ENCODE data around the gene TBC1D24. TPM values are rescaled to one million over a fixed set of nuclear protein-coding genes. Genes with fewer than 3 reads are reported as not detected.

Gene TBC1D24
- total and polyA plus RNA-seq, 9 of the 15 experiments (the other 6 are each of a cell fraction or from before 2014, with no cell fraction given): 1.7 to 22.6 (median 7.2) TPM

GRCh38 chr16:2484898-2485508 lies 10.1 kb downstream of the TBC1D24 start (continued):
- TF ChIP-seq XRCC4 (IDR thresholded peaks at IDR 0.05; ENCODE audit: extremely low read depth, insufficient read depth, insufficient read length): no peak
- 0 out of 2 replicates have a peak, but pooled peaks have one; percentile 38 for TF ChIP-seq SMARCA4 (IDR thresholded peaks at IDR 0.05)
- TF ChIP-seq ZBTB2 (IDR thresholded peaks at IDR 0.05): peak; percentile 48; the same call in 1 of the 2 replicates
- no peak for TF ChIP-seq FOXP4 (CRISPR knock-in tag; IDR thresholded peaks at IDR 0.05; ENCODE audit: borderline replicate concordance)
- TF ChIP-seq ZNF518B (CRISPR knock-in tag; IDR thresholded peaks at IDR 0.05): no peak
- no peak for TF ChIP-seq ZNF507 (tag; conservative IDR thresholded peaks at IDR 0.05)
- no peak for TF ChIP-seq CHD7 (IDR thresholded peaks at IDR 0.05; ENCODE audit: low read depth, low read length)
